BJ (cell line): ENCODE data around the gene DNASE1L1. TPM values are rescaled to one million over a fixed set of nuclear protein-coding genes. Genes with fewer than 3 reads are reported as not detected.
A peak's percentile ranks its signal among the peaks of the same experiment; 100 is the strongest.
"Not testable (repeated sequence)": the region's sequence is repeated elsewhere in the genome, so short reads cannot be mapped to it uniquely, and the experiment has no call there.

ENCODE experiments used
- CTCF ChIA-PET: fragments of 350-600 bp; formaldehyde crosslinking; extraction: SDS; loops from one replicate; lab custom pipeline; 2021; ENCODE audit warnings: antibody characterized with exemption, inconsistent platforms; lab: Yijun Ruan, JAX
- POLR2A ChIA-PET: fragments of 300-600 bp; sonication (Branson Sonifier 250); formaldehyde crosslinking; extraction: SDS; loops from one replicate; lab custom pipeline; 2021; ENCODE audit warnings: antibody characterized with exemption; lab: Charles Lee
- DNase-seq: peaks from one replicate; pipeline ENCODE4 v3.0.0-alpha.2; 2011; ENCODE audit warnings: low read depth
- H3K27me3 ChIP-seq: 2 replicates; pipeline ENCODE4 v1.6.0; 2011; ENCODE audit warnings: low read length; ENCODE audit not compliant: control insufficient read depth, insufficient read depth
- H3K36me3 ChIP-seq: 2 replicates; pipeline ENCODE4 v1.5.1; 2011; ENCODE audit warnings: low read length; ENCODE audit not compliant: control insufficient read depth, insufficient read depth
- H3K4me3 ChIP-seq: 2 replicates; pipeline ENCODE4 v1.5.1; 2011; ENCODE audit warnings: low read depth, mild to moderate bottlenecking, control low read depth, low read length
- polyA plus RNA-seq: library from polyadenylated mRNA; depleted of rRNA; stranded (reverse); fragments of >200 nt; gene quantifications from 2 replicates; pipeline ENCODE4 v1.2.3, GENCODE V29; 2011
- TF ChIP-seq, protein P1 (sequence below): IDR thresholded peaks from 2 replicates; pipeline ENCODE4 v1.5.1; 2011; ENCODE audit warnings: low read depth, mild to moderate bottlenecking, control low read depth, inconsistent platforms, low read length, moderate library complexity; ENCODE audit not compliant: insufficient read depth

The DNASE1L1 gene
- polyA plus RNA-seq, 1 experiment, result 63.5 TPM

DNA sequence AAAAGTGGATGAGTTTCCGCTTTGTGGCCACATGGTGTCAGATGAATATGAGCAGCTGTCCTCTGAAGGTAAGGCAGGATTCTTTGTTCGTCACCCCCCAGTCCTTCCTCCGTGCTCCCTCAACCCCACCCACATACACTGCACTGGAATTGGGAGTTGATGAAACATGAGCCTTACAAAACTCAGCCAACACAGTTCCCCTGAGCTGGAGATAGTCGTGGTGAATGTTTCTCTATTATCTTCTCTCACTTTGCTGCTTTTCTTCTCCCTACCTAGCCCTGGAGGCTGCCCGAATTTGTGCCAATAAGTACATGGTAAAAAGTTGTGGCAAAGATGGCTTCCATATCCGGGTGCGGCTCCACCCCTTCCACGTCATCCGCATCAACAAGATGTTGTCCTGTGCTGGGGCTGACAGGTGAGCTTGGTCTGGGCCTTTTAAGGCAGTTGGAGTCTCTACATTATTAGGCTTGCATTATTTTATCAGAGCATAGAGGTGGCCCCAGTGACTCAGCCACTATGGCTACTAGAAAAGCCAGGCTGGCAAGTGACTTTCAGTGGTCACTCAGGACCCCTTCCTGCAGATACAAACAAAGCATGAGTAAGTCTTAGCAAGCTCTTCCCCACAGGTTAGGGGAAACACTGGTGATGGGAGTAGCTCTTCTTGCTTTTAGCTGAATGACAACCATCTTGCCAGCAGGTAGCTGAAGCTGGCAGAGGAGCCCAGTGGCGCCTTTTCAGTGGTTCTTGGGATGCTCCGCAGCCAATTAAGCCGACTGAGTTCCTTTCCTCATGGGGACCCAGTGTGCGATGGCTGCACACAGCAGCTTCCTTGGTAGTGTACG, 9.3 kb downstream of the DNASE1L1 start:
- ChIA-PET POLR2A (no interaction called here), CTCF (interaction anchor here (1.2 to 1.9 kb wide), 5 partner anchors 10 to 74 kb away, joined by 3 to 7 read pairs (median 4); partner anchors contain the start of gene ATP6AP1)
- H3K36me3 ChIP-seq, result peaks cover 12% of the 10 kb centered on the region
- no peaks in the 10 kb centered on the region for H3K27me3 ChIP-seq
- DNase-seq, result no peak
- TF ChIP-seq, protein P1, sequence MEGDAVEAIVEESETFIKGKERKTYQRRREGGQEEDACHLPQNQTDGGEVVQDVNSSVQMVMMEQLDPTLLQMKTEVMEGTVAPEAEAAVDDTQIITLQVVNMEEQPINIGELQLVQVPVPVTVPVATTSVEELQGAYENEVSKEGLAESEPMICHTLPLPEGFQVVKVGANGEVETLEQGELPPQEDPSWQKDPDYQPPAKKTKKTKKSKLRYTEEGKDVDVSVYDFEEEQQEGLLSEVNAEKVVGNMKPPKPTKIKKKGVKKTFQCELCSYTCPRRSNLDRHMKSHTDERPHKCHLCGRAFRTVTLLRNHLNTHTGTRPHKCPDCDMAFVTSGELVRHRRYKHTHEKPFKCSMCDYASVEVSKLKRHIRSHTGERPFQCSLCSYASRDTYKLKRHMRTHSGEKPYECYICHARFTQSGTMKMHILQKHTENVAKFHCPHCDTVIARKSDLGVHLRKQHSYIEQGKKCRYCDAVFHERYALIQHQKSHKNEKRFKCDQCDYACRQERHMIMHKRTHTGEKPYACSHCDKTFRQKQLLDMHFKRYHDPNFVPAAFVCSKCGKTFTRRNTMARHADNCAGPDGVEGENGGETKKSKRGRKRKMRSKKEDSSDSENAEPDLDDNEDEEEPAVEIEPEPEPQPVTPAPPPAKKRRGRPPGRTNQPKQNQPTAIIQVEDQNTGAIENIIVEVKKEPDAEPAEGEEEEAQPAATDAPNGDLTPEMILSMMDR, result no peak
- H3K4me3 ChIP-seq, result peak overlapping the region; percentile 81

DNA sequence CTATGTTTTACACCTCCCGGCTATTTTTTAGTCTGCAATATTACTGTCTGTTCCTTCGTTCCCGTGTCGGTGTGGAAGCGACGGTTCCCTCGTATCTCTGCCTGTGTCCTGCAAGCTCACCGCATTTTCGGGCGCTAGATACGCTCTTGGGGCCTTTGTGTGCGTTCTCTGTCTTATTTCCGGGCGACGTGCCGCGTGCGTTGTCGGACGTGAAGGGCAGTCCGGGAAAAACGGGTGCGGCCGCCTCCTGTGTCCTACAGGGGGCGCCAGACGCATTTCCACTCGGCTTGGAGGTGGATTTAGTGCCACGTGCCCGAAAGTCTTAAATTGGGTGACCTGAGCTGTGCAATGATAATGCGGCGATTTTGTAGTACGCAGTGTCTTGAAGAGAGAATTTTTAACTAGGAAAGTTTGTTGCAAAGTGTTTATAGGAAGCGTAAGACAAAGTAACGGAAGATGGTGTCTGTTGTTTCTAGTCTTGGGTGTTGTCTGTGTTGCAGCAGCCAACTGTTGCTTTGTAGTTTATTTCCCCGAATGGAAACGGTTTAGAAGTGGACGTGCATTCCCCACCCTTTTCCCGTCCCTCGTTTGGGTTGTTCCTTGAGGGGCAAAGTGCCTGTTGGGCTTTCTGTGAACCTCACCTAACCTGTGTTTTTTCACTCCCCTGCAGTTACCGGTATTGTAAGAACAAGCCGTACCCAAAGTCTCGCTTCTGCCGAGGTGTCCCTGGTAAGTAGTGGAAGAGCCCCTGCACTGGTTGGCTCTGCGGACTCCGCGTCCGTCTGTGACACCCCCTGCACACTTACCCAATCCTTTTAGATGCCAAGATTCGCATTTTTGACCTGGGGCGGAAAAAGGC, 10.2 kb downstream of the DNASE1L1 start:
- peaks cover 12% of the 10 kb centered on the region for H3K36me3 ChIP-seq
- no peaks in the 10 kb centered on the region for H3K27me3 ChIP-seq
- POLR2A ChIA-PET, result interaction anchor here (1.6 kb wide), 1 partner anchor 28 kb away, joined by 4 read pairs; no protein-coding TSS in a partner anchor
- TF ChIP-seq, protein P1, result peak; percentile 78
- CTCF ChIA-PET, result interaction anchor here (0.7 to 2.7 kb wide), 9 partner anchors 11 to 133 kb away, joined by 3 to 16 read pairs (median 4); partner anchors contain the start of genes ATP6AP1, EMD and FLNA
- no peak for DNase-seq
- H3K4me3 ChIP-seq, result peak overlapping the region; percentile 81

DNA sequence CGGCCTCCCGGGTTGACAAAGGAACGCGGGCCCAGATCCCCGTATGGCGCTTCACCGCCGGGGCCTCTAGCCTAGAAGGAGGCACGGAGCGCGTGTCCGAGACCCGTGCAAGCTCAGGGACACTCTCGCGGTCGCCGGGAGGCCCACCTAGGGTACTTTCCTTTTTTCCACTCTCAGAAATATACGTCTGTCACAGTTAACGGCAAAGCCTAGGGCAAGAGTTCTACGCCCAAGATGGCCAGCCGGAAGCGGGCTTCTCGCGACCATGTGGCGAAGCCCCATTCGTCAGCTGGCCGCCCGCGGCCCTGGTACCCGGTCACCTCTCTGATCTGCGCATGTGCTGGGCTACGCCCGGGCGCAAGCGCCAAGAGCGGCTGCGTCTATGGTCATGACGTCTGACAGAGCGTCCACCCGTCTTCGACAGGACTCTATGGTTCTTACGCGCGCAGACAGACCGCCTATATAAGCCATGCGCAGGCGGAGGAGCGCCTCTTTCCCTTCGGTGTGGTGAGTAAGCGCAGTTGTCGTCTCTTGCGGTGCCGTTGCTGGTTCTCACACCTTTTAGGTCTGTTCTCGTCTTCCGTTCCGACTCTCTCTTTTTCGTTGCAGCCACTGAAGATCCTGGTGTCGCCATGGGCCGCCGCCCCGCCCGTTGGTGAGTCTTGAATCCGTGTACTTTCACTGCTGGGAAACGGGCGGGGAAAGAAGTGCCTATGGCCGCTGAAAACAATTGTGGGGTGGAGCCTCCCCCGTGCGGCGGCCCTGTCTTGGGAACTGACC, 11.0 kb downstream of the DNASE1L1 start, which contains the start of gene RPL10:
Gene RPL10 (plus strand): TSS at position 490 of the 780 bp plus-strand sequence. CDS start 143 bp downstream, at position 633.
- CTCF ChIA-PET, result interaction anchor here (1.0 to 2.7 kb wide), 7 partner anchors 12 to 133 kb away, joined by 3 to 16 read pairs (median 6); partner anchors contain the start of genes ATP6AP1, EMD and FLNA
- POLR2A ChIA-PET, result interaction anchor here (1.6 kb wide), 1 partner anchor 27 kb away, joined by 4 read pairs; no protein-coding TSS in a partner anchor
- Histone ChIP-seq H3K27me3 (no peaks in the 10 kb centered on the region), H3K36me3 (peaks cover 12% of the 10 kb centered on the region), H3K4me3 (peak within 1 kb of the TSS; percentile 81)
- peak; percentile 82 for DNase-seq
- TF ChIP-seq, protein P1, result no peak

DNA sequence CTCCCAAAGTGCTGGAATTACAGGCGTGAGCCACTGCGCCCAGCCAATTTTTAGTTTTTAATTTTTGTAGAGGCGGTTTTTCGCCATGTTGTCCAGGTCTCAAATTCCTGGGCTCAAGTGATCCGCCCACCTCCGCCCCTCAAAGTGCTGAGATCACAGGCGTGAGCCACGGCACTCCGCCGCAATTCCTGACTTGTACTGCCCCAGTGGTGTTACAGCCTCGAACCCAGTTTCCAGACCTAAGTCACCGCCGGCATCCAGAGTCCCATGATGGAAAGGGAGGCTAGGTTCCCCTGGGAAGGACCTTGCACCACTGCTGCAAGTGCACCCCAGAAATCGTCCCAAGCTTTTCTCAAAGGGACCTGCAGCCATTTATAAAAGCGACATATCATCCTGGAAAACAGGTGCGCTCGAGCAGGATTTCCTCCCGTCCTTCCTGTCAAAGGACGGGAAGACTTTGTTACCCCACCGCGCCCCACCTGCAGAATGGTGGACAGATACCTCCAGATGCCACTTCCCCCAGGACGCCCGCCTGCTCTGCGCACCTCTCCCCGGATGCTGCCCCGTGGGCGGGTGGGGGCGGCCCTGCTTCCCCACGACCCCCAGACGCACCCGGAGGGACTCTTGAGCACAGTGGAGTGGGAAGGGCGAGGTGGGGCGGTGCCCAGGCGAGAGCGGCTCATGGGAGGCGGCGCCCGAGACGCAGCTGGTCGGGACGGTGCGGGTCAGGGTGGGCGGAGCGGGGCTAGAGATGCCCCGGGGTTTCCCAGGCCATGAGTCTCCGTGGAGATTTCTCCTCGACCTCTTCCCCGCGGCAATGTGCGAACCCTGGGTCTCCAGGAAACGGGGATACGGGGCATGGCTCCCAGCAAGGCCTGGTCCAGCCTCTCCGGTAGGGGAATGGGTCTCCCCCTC, 11.8 kb downstream of the DNASE1L1 start:
- H3K4me3 ChIP-seq, result peak overlapping the region; percentile 81
- no peaks in the 10 kb centered on the region for H3K27me3 ChIP-seq
- ChIA-PET CTCF (interaction anchor here (1.0 to 2.7 kb wide), 3 partner anchors 18 to 134 kb away, joined by 3 to 16 read pairs (median 6); partner anchors contain the start of genes EMD and FLNA), POLR2A (interaction anchor here (1.6 kb wide), 1 partner anchor 26 kb away, joined by 4 read pairs; no protein-coding TSS in a partner anchor)
- DNase-seq, result no peak
- TF ChIP-seq, protein P1, result no peak
- H3K36me3 ChIP-seq, result peaks cover 12% of the 10 kb centered on the region

DNA sequence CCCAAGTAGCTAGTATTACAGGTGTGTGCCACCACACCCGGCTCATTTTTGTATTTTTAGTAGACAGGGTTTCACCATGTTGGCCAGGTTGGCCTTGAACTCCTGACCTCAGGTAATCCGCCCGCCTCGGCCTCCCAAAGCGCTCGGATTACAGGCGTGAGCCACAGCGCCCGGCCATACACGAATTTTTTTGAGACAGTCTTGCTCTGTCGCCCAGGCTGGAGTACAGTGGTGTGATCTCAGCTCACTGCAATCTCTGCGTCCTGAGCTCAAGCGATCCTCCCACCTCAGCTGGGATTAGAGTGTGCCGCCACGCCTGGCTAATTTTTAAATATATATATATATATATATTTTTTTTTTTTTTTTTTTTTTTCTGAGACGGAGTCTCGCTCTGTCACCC, 12.7 kb downstream of the DNASE1L1 start:
- peaks cover 12% of the 10 kb centered on the region for H3K36me3 ChIP-seq
- POLR2A ChIA-PET, DNase-seq, H3K27me3 ChIP-seq, H3K4me3 ChIP-seq, CTCF ChIA-PET: not testable (repeated sequence)

DNA sequence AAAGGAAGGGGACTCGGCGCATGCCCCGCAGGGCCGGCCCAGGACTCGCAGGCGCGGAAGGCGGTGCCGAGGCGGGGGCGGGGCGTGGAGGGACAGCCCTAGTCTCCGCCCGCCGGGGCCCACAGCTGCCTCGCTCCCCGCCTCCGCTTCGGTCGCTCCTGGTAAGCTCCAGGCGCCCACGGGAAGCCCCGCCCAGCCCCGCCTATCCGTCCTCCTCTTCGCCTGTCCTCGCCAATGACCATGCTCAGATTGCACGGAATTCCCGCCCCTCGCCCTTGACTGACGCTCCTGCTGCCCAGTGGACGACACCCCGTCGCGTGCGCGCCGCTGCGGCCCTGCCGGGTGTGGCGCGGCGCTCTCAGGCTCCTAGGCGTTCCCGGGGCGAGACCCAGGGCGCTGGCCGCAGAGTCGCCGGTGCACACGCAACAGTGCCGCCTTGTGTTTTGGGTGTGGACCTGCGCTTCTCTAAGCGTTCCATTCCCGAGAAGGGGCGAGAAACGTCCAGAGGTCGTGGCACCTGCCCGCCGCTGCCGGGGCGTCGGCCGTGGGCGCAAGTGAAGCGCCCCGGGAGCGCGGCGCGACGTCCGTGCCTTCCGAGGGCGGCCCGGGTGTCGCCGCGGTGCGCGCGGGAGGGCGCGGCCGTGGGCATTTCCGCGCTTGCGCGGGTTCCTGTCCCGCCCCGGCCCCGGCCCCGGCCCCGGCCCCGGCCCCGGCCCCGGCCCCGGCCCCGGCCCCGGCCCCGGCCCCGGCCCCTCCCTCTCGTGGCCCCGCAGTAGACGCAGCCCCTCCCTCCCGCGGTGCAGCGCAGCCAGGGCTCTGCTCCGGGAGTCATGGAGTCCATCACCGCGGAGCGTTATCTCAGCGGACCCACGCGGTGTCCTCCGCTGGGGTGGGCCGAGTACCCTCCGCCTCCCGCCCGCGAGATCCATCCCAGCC, 19.0 kb downstream of the DNASE1L1 start:
- DNase-seq, H3K36me3 ChIP-seq, H3K27me3 ChIP-seq, POLR2A ChIA-PET, CTCF ChIA-PET: not testable (repeated sequence)
- peak overlapping the region; percentile 25; the same call in 1 of the 2 replicates for H3K4me3 ChIP-seq
